Measurements from ENCODE around the gene BCL7B. TPM values are rescaled to one million over a fixed set of nuclear protein-coding genes. Genes with fewer than 3 reads are reported as not detected.

Gene BCL7B
- total RNA-seq, 1 donor from 2014 or later, result 40.4 TPM

GRCh38 chr7:73597978-73598782 lies 40.7 kb upstream of the BCL7B start:
- H3K4me3 Mint-ChIP-seq, result no peak overlapping the region
- no peaks in the 10 kb centered on the region for H3K36me3 Mint-ChIP-seq
- no peak overlapping the region for H3K27ac Mint-ChIP-seq
- H3K9me3 Mint-ChIP-seq, result no peaks in the 10 kb centered on the region
- TF ChIP-seq, protein P1, sequence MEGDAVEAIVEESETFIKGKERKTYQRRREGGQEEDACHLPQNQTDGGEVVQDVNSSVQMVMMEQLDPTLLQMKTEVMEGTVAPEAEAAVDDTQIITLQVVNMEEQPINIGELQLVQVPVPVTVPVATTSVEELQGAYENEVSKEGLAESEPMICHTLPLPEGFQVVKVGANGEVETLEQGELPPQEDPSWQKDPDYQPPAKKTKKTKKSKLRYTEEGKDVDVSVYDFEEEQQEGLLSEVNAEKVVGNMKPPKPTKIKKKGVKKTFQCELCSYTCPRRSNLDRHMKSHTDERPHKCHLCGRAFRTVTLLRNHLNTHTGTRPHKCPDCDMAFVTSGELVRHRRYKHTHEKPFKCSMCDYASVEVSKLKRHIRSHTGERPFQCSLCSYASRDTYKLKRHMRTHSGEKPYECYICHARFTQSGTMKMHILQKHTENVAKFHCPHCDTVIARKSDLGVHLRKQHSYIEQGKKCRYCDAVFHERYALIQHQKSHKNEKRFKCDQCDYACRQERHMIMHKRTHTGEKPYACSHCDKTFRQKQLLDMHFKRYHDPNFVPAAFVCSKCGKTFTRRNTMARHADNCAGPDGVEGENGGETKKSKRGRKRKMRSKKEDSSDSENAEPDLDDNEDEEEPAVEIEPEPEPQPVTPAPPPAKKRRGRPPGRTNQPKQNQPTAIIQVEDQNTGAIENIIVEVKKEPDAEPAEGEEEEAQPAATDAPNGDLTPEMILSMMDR (IDR thresholded peaks at IDR 0.05; ENCODE audit: unreplicated experiment), result no peak
- peaks cover 24% of the 10 kb centered on the region for H3K27me3 Mint-ChIP-seq (ENCODE audit: low read depth)
- DNase-seq (ENCODE audit: low spot score in 2 of 2, unreplicated experiment in 2 of 2), result no peak
- H3K4me1 Mint-ChIP-seq, result no peaks in the 10 kb centered on the region

DNA sequence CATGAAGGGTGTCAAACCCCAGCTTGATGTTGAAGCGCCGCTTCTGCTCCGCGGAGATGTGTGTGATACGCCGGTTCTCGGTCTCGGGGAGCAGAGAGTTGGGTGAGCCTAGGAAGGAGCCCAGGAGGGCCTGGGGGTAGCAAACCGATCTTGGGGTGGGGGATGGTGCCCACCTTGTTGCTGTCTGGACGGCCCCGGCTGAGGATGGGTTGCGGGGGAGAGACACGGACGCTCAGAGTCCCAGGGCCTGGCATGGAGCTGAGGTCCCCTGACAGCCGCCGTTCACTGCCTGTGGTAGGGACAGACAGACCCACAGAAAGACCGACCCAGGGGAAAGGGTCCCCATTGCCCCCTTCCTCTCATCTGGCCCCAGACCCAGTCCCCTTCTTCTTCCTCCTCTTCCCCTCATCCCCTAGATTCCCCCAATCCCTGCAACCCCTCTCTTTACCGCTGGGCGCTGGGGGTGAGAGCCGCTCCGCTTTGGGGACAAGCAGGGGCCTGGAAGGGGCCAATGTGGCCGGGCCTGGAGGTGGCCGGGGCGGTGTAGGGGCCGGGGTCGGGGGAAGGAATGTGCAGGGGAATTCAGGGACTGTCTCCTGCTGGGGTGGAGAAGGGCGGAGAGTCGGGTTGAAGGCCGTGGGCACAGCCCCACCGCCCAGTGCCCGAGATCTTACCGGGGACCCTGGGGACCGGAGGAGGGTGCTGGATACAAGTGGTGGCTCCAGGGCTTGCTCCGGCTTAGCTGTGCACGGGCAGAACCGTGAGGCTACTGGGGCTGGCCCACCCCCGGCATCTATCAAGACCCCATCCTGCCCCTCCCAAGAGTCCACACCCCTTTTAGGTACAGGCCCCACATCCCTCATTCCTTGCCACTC lies 38.9 kb upstream of the BCL7B start:
- TF ChIP-seq, protein P1 (IDR thresholded peaks at IDR 0.05; ENCODE audit: unreplicated experiment), result no peak
- H3K4me3 Mint-ChIP-seq, result no peak overlapping the region
- H3K9me3 Mint-ChIP-seq, result no peaks in the 10 kb centered on the region
- peaks cover 16% of the 10 kb centered on the region for H3K27me3 Mint-ChIP-seq (ENCODE audit: low read depth)
- H3K27ac Mint-ChIP-seq, result no peak overlapping the region
- no peaks in the 10 kb centered on the region for H3K4me1 Mint-ChIP-seq
- DNase-seq (ENCODE audit: low spot score in 2 of 2, unreplicated experiment in 2 of 2), result no peak
- no peaks in the 10 kb centered on the region for H3K36me3 Mint-ChIP-seq

DNA sequence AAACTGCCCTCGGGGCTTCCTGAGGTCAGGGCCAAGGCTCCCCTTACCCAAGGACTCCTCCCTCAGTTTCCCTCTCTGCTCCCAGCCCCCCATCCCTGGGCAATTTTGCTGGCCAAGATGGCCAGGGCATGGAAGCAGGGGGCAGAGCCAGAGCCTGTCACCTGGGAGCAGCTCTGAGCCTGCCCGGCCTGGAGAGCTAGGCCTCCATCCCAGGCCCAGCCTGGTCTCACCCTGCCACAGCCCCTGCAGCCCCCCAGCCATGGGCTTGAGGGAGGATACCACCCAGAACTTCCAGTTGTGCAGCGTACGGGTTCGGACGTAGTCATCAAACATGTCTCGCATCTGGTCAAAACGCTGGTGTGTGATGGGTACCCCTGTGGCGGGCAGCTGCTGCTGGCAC lies 37.9 kb upstream of the BCL7B start:
- Mint-ChIP-seq H3K4me3 (no peak overlapping the region), H3K4me1 (no peaks in the 10 kb centered on the region), H3K27ac (no peak overlapping the region), H3K27me3 (ENCODE audit: low read depth) (peaks cover 16% of the 10 kb centered on the region), H3K9me3 (no peaks in the 10 kb centered on the region), H3K36me3 (no peaks in the 10 kb centered on the region)
- no peak for DNase-seq (ENCODE audit: low spot score in 2 of 2, unreplicated experiment in 2 of 2)
- TF ChIP-seq, protein P1 (IDR thresholded peaks at IDR 0.05; ENCODE audit: unreplicated experiment), result no peak

DNA sequence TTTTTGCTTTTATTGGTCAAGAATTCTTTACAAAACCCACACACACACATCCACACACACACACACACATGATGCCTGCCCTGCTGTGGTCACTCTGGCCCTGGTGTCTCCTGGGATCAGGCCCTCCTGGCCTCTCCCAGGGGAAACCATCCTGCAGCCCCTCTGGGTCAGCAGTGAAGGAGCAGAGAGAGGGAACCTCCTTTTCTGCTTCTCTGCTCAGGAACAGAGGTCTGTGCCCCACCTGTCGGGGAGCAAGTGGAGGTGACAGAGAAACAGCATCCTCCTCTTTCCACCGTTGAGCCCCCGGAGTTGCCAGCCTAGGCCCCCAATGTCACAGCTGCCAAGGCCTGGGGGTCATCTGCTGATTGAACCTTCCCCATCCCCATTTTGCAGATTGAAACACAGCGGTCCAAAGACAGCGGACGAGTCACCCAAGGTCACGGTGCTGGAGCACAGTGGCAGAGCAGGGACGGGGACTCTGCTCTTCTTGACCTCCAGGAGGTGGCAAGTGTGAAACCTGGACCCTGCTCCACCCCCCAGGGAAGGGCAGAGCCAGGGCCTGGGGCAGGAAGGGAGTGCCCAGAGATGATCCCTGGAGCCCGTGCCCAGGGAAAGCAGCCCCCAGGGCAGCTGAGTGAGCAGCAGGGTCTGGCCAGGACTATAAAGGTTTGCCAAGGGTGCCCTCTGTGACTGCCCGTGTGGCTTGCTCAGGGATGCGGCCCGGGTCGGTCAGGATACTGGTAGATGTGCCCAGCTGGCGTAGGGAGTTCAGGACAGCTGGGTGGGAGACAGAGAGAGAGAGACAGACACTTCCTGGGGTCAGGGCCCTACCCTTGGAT lies 35.9 kb upstream of the BCL7B start:
- no peak for DNase-seq (ENCODE audit: low spot score in 2 of 2, unreplicated experiment in 2 of 2)
- TF ChIP-seq, protein P1 (IDR thresholded peaks at IDR 0.05; ENCODE audit: unreplicated experiment), result no peak
- Mint-ChIP-seq H3K27ac (no peak overlapping the region), H3K4me1 (no peaks in the 10 kb centered on the region), H3K9me3 (no peaks in the 10 kb centered on the region), H3K4me3 (no peak overlapping the region), H3K27me3 (ENCODE audit: low read depth) (peaks cover 10% of the 10 kb centered on the region), H3K36me3 (no peaks in the 10 kb centered on the region)

DNA sequence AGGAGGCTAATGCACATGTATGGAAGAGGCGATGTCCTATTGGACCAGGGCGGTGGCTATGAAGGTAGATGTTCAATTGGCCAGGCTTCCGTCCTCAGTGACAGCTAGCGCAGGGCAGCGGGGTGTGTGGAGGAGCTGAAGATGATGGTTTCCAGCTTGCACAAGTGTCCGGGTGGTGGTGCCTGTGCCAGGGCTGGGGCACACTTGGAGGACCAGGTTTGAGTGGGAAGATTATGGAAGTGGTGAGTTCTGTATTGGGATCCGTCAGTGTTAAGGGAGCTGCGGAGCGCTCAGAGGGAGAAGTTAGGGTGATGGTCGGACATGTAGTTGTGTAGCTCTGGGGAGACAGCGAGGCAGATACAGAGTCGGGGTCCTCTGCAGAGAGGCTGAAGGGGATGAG lies 29.4 kb upstream of the BCL7B start:
- Mint-ChIP-seq H3K27me3 (ENCODE audit: low read depth) (no peaks in the 10 kb centered on the region), H3K4me1 (peaks cover 5% of the 10 kb centered on the region), H3K36me3 (no peaks in the 10 kb centered on the region), H3K4me3 (no peak overlapping the region), H3K27ac (no peak overlapping the region), H3K9me3 (no peaks in the 10 kb centered on the region)
- TF ChIP-seq, protein P1 (IDR thresholded peaks at IDR 0.05; ENCODE audit: unreplicated experiment), result no peak
- DNase-seq (ENCODE audit: low spot score in 2 of 2, unreplicated experiment in 2 of 2), result no peak

All from mesothelial cell of epicardium (in vitro differentiated cells).